ENCODE data around the gene DYNC2I2. TPM values are rescaled to one million over a fixed set of nuclear protein-coding genes. Genes with fewer than 3 reads are reported as not detected.
A peak's percentile ranks its signal among the peaks of the same experiment; 100 is the strongest.

DYNC2I2 gene
- total RNA-seq, 1 experiment from 2014 or later = 58.6 TPM

- H3K4me1 Mint-ChIP-seq = peaks cover 48 to 54% of the 10 kb centered on the region in 2 experiments
- H3K4me1 ChIP-seq (ENCODE audit: insufficient read depth, low read length) = peaks cover 4% of the 10 kb centered on the region; the same call in 1 of the 2 replicates
- DNase-seq = peak; percentile 95
Measured at GRCh38 chr9:128688501-128689292, 32.0 kb upstream of the DYNC2I2 start, which contains the start of gene SET. SET (plus strand) TSS chr9:128689222; CDS start chr9:128689583, 361 bp downstream.

More at GRCh38 chr9:128688501-128689292, 32.0 kb upstream of the DYNC2I2 start, which contains the start of gene SET:
- peak within 1 kb of the TSS; percentile 100 for H3K4me2 ChIP-seq (ENCODE audit: insufficient read depth, insufficient read length, low read length)
- H3K23ac ChIP-seq (ENCODE audit: insufficient read length, low read depth, low read length) = no peak within 1 kb of the TSS
- H4K5ac ChIP-seq (ENCODE audit: insufficient read length, low read depth, low read length) = no peak within 1 kb of the TSS
- no peak within 1 kb of the TSS for H2BK20ac ChIP-seq (ENCODE audit: low read depth, low read length, poor library complexity, severe bottlenecking)
- H3K4ac ChIP-seq (ENCODE audit: low read depth, low read length) = no peak within 1 kb of the TSS
- no peak within 1 kb of the TSS for H3K18ac ChIP-seq (ENCODE audit: insufficient read length, low read depth, low read length)
- TF ChIP-seq CTCF (conservative IDR thresholded peaks at IDR 0.05) = no peak
- no peak within 1 kb of the TSS for H4K8ac ChIP-seq (replicated peaks; ENCODE audit: insufficient read length, low read depth, low read length)
- H3K36me3 Mint-ChIP-seq (ENCODE audit: insufficient read depth in 1 of 3, low read depth in 3 of 3) = peaks cover 55 to 73% (median 58%) of the 10 kb centered on the region in 3 experiments
- H3T11ph ChIP-seq (ENCODE audit: low read length) = no peak within 1 kb of the TSS
- H3K9ac ChIP-seq (ENCODE audit: extremely low read depth, insufficient read length, low read length) = peak within 1 kb of the TSS; percentile 96
- H2BK15ac ChIP-seq (ENCODE audit: low read depth, low read length) = no peak within 1 kb of the TSS
- H3K4me3 Mint-ChIP-seq = peak within 1 kb of the TSS; percentile 95 to 100
- peaks cover 18% of the 10 kb centered on the region for H3K23me2 ChIP-seq (ENCODE audit: insufficient read length, low read depth, low read length, poor library complexity, severe bottlenecking)
- H3K14ac ChIP-seq (ENCODE audit: insufficient read depth, low read length) = peak within 1 kb of the TSS; percentile 67
- no peaks in the 10 kb centered on the region for H3K27me3 ChIP-seq (ENCODE audit: insufficient read depth, low read length)
- peaks cover 3 to 5% of the 10 kb centered on the region in 2 experiments; a peak in 3 of 5 replicates for H3K9me3 Mint-ChIP-seq
- H2AK5ac ChIP-seq (ENCODE audit: insufficient read length, low read length) = no peak within 1 kb of the TSS
- no peak within 1 kb of the TSS for H2BK120ac ChIP-seq (ENCODE audit: low read depth, low read length, poor library complexity, severe bottlenecking)
- H3K56ac ChIP-seq (ENCODE audit: insufficient read length, low read depth, low read length) = no peak within 1 kb of the TSS
- WGBS (ENCODE audit: extremely low coverage, insufficient read length, low lambda C conversion rate) = no CpG with 5 or more reads among the region's 93 CpGs
- H2AFZ ChIP-seq (ENCODE audit: low read length) = no peak within 1 kb of the TSS
- no peak within 1 kb of the TSS for H2BK5ac ChIP-seq (ENCODE audit: insufficient read length, low read length)
- H3K79me2 ChIP-seq (ENCODE audit: insufficient read depth, low read length) = peaks cover 46% of the 10 kb centered on the region
- peak within 1 kb of the TSS; percentile 71 to 98 (median 96) for H3K27ac Mint-ChIP-seq
- H4K91ac ChIP-seq (ENCODE audit: insufficient read length, low read depth, low read length) = no peak within 1 kb of the TSS
- H4K20me1 ChIP-seq (ENCODE audit: control insufficient read depth, insufficient read depth, insufficient read length) = no peaks in the 10 kb centered on the region
- H3K79me1 ChIP-seq (ENCODE audit: insufficient read depth, low read depth, low read length, poor library complexity, severe bottlenecking) = no peaks in the 10 kb centered on the region
- no peak within 1 kb of the TSS for H3K27ac ChIP-seq (ENCODE audit: insufficient read length, low read depth, low read length)
- no peaks in the 10 kb centered on the region for H3K9me3 ChIP-seq (ENCODE audit: control insufficient read depth, low read depth, low read length)
- H2BK12ac ChIP-seq (ENCODE audit: insufficient read length, low read depth, low read length) = no peak within 1 kb of the TSS
- no peaks in the 10 kb centered on the region for H3K27me3 Mint-ChIP-seq (ENCODE audit: low read depth)
